ENCODE results near the gene SPRR2D. TPM values are rescaled to one million over a fixed set of nuclear protein-coding genes. Genes with fewer than 3 reads are reported as not detected.

SPRR2D gene
- not detected for polyA plus RNA-seq (2012; ENCODE audit: insufficient read depth, insufficient read length, low read depth)

DNA sequence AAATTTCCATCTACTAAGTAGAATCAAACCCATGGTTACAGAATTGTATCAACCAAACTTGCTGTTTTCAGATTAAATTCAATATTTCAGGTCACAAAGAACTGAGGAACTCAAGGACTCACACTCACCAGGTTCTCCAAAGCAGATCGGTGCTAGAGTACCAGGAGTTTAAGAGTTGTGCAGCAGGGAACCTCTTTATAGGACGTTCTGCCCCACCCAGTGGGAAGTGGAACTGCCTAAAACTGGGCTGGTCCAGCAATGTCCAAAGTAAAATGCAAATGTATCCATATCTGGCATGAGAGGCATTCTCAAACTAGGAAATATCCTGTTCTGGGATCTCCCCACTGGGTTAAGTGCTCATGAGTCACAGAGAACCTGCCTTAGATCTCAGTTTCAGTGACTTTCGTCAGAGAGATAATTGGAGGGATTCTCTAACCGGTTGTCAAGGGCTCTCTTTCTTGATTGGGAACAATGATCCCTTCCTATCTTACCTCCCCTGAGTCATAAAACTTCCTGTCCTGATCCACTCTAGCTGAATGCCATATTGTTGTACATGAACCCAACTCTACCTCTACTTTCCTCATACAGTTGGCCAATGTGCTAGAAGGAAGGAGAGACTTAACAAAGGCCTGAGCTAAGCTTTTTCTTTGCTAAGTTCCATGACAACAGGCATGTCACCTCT, at the start of gene SPRR2D:
TSS of gene SPRR2D (minus strand) at position 171 of the 682 bp plus-strand sequence. CDS start 774 bp downstream, outside the sequence.
- DNase-seq: no peak
- no peaks in the 10 kb centered on the region for H3K36me3 ChIP-seq
- H3K9me3 ChIP-seq: no peaks in the 10 kb centered on the region
- H3K27me3 ChIP-seq: no peaks in the 10 kb centered on the region
- H3K4me3 ChIP-seq (ENCODE audit: low read depth, low read length): no peak within 1 kb of the TSS
- no peak for TF ChIP-seq CTCF (IDR thresholded peaks at IDR 0.05; ENCODE audit: low read depth, low read length)
- H3K4me1 ChIP-seq: no peaks in the 10 kb centered on the region

GRCh38 chr1:153087652-153088051, 46.7 kb upstream of the SPRR2D start:
- DNase-seq: no peak

GRCh38 chr1:153081736-153082135, 40.8 kb upstream of the SPRR2D start:
- H3K4me1 ChIP-seq: no peaks in the 10 kb centered on the region
- TF ChIP-seq CTCF (IDR thresholded peaks at IDR 0.05; ENCODE audit: low read depth, low read length): no peak
- no peaks in the 10 kb centered on the region for H3K27me3 ChIP-seq
- H3K4me3 ChIP-seq (ENCODE audit: low read depth, low read length): no peak overlapping the region
- no peaks in the 10 kb centered on the region for H3K36me3 ChIP-seq
- no peak for DNase-seq
- H3K9me3 ChIP-seq: no peaks in the 10 kb centered on the region

More at GRCh38 chr1:153087652-153088051, 46.7 kb upstream of the SPRR2D start:
- Histone ChIP-seq H3K27me3 (no peaks in the 10 kb centered on the region), H3K9me3 (no peaks in the 10 kb centered on the region), H3K4me3 (ENCODE audit: low read depth, low read length) (no peak overlapping the region), H3K4me1 (no peaks in the 10 kb centered on the region), H3K36me3 (no peaks in the 10 kb centered on the region)
- TF ChIP-seq CTCF (IDR thresholded peaks at IDR 0.05; ENCODE audit: low read depth, low read length): no peak

DNA sequence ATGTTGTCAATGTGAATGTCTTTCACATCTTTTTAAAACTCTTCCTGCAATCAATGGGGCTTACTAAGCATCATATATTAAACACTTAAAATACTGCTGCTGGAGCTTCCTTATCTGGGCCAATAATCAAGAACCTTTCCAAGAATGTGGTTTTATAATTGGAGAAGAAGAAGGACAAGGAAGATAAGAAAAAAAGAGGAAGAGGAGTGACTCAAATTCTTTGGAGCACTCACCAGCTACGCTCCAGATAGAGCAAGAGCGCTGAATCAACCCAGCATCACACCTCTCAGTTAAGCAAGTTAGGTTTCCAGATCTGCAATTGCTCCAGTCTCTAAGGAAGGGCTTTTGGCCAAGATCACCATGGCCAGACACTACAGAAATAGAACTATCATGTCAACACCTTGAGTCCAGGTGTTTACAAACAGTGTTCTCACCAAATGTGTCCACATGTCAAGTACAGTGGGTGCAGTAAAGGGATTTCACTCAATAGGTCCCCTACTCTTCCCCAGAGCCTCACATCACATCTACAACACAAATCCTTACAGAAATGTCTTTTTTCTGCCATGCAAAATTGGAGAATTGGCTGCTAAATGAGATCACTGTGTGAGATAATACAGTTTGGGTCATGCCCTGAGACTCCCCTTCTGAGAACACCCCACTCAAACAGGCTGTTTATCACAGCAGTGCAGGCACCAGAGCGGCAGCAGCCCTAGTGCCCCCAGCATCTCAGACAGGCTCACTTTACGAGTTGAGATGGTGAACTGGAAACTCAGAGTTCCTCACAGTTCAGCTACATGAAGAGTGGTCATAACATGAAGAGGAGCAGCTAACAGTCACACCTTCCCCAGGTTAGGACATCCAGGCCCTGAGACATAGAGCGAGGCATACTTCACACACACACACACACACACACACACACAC, 32.1 kb upstream of the SPRR2D start:
- TF ChIP-seq CTCF (IDR thresholded peaks at IDR 0.05; ENCODE audit: low read depth, low read length): no peak
- no peaks in the 10 kb centered on the region for H3K36me3 ChIP-seq
- DNase-seq: no peak
- H3K27me3 ChIP-seq: no peaks in the 10 kb centered on the region
- H3K4me1 ChIP-seq: no peaks in the 10 kb centered on the region
- no peak overlapping the region for H3K4me3 ChIP-seq (ENCODE audit: low read depth, low read length)
- H3K9me3 ChIP-seq: no peaks in the 10 kb centered on the region

GRCh38 chr1:153071511-153071910, 30.6 kb upstream of the SPRR2D start, which contains the start of gene SPRR2B:
Gene SPRR2B (minus strand): TSS chr1:153071611. CDS start chr1:153070839, 772 bp downstream.
- Histone ChIP-seq H3K4me1 (no peaks in the 10 kb centered on the region), H3K36me3 (no peaks in the 10 kb centered on the region), H3K27me3 (no peaks in the 10 kb centered on the region), H3K9me3 (no peaks in the 10 kb centered on the region), H3K4me3 (ENCODE audit: low read depth, low read length) (no peak within 1 kb of the TSS)
- DNase-seq: no peak
- no peak for TF ChIP-seq CTCF (IDR thresholded peaks at IDR 0.05; ENCODE audit: low read depth, low read length)

Data from BE2C (cell line).